HFF-Myc (cell line): ENCODE data around the gene PMIS2.

Experiments used
- DNase-seq: peaks from one replicate; pipeline ENCODE4 v3.0.0-alpha.2; 2011; ENCODE audit warnings: low read depth; ENCODE audit errors: extremely low read depth
- H3K4me3 ChIP-seq: replicated peaks from 2 replicates; pipeline ENCODE4 v1.5.1; 2011; ENCODE audit warnings: low read depth, mild to moderate bottlenecking, control low read depth, low read length
- TF ChIP-seq, protein P1 (sequence below): IDR thresholded peaks from 2 replicates; pipeline ENCODE4 v1.5.1; 2012; ENCODE audit warnings: mild to moderate bottlenecking, low read depth, low read length, control low read depth; ENCODE audit errors: missing control alignments

PMIS2 gene

DNA sequence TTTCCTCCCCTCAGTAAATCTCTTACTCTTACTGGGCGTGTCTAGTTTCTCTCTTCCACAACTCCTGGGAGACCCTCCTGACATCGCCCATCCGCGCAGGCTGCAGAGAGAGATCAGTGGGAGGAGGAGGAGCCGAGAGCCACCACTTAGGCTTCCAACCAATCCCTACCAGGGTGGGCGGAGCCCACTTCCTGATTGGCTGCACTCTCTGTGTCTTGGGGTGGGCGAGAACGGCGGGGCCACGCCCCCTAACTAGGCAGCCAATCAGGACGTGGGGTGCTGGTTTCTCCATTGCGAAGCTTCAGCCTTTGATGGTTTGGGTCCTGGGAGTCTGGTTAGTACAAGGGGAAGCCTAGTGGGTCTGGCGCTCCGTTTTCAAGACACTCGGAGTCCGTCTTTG is at the start of gene PMIS2:
Gene PMIS2 (plus strand): TSS at position 326 of the 400 bp plus-strand sequence. CDS start 87 bp downstream, outside the sequence.
- no peak within 1 kb of the TSS for H3K4me3 ChIP-seq
- DNase-seq = no peak
- TF ChIP-seq, protein P1, sequence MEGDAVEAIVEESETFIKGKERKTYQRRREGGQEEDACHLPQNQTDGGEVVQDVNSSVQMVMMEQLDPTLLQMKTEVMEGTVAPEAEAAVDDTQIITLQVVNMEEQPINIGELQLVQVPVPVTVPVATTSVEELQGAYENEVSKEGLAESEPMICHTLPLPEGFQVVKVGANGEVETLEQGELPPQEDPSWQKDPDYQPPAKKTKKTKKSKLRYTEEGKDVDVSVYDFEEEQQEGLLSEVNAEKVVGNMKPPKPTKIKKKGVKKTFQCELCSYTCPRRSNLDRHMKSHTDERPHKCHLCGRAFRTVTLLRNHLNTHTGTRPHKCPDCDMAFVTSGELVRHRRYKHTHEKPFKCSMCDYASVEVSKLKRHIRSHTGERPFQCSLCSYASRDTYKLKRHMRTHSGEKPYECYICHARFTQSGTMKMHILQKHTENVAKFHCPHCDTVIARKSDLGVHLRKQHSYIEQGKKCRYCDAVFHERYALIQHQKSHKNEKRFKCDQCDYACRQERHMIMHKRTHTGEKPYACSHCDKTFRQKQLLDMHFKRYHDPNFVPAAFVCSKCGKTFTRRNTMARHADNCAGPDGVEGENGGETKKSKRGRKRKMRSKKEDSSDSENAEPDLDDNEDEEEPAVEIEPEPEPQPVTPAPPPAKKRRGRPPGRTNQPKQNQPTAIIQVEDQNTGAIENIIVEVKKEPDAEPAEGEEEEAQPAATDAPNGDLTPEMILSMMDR = no peak

DNA sequence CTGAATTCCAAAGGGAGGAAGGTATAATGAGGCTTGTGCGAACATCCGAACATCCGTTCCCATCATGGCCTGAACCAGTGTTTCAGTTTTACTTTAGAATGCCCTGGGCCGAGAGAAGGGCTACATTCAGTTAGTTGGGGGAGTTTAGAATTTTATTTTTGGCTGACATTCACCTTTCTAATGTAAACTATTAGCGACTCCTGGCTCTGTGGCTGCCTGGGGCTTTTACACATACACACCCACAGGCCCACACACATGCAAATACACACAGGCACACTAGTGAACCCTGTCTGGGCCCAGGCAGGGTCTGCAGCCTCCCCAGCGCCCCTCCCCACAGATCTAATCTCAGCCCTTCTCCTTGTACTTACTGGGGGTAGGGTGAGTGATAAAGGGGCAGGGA is 46.7 kb upstream of the PMIS2 start:
- TF ChIP-seq, protein P1 = no peak
- no peak for DNase-seq

DNA sequence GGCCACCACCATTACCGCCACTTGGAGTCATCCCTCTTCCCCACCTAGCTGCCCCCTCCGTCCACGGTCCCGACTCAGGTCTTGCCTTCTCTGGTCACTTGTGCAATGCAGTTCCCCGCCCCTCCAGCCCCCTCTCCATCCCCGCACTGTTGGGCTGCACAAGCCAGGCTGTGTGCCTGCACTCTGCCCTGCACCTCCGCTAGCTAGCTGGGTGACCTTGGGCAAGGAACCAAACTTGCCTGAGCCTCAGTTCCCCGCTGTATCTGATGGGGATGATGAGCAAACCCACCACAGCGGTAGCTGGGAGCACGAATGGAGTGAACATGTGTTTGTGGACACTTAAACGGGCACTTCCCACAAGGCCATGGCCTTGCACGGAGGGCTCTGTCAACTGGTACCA is 46.1 kb upstream of the PMIS2 start:
- H3K4me3 ChIP-seq = no peak overlapping the region
- DNase-seq = no peak
- TF ChIP-seq, protein P1 = no peak

More for the DNA sequence above, 46.7 kb upstream of the PMIS2 start:
- no peak overlapping the region for H3K4me3 ChIP-seq

DNA sequence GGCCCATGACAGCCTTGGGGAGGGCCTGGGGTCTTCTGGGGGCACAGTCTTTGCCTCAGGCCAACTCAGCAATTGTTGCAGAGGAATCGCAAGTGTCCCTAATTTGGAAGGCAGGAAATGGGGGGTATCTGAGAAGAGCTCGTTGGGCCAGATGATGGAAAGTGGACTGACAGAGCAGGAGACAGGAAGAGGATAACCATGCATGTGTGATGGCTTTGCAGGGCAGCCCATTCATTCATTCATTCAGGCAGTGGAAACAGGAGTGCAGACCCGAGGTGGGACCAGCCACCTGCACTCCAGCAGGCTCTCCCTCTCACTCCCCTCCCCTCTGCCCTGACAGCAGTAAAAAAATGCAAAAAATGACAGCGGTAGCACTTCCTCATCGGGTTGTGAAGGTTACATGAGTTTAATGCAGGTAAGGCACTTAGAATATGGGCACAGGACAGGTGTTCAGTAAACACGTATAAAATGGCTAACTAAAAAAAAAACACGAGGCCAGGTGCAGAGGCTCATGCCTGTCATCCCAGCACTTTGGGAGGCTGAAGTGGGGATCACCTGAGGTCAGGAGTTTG is 45.5 kb upstream of the PMIS2 start:
- TF ChIP-seq, protein P1 = no peak
- no peak for DNase-seq
- no peak overlapping the region for H3K4me3 ChIP-seq

DNA sequence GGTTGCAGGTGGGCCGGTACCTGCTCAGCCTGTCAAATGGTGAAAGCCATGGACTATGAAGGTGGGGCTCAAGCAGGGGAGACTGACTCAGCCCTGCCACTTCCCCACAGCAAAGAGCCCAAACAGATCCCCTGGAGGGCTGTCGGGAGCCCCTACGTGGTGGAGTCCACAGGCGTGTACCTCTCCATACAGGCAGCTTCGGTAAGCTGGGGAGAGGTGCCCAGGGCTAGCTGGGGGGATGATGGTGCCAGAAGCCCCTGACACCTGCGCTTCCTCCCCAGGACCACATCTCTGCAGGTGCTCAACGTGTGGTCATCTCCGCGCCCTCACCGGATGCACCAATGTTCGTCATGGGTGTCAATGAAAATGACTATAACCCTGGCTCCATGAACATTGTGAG is 43.8 kb upstream of the PMIS2 start:
- H3K4me3 ChIP-seq = no peak overlapping the region
- DNase-seq = no peak
- TF ChIP-seq, protein P1 = no peak

DNA sequence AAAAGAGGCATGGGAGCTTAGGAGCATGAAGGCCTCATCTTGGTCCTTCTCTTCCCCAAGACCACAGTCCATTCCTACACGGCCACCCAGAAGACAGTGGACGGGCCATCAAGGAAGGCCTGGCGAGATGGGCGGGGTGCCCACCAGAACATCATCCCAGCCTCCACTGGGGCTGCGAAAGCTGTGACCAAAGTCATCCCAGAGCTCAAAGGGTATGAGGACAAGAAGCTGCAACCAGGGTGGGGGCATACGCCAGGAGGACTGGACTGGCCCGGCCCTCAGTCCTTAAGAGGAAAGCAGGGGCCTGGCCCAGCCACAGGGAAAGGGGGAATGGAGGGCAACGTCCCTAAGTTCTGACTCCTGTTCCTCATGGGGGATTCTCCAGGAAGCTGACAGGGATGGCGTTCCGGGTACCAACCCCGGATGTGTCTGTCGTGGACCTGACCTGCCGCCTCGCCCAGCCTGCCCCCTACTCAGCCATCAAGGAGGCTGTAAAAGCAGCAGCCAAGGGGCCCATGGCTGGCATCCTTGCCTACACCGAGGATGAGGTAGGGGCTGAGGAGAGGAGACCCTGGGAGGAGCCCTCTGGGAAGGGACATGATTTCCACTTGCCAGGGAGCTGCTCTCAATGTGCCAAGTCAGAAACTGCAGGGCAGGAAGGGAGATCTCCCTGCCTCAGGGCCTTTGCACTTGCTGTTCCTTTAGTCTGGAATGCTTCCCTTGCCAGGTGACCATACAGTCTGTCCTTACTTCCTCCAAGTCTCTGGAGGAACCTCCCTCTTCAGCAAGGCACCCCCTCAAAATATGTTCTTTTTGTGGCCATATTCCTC is 42.5 kb upstream of the PMIS2 start:
- H3K4me3 ChIP-seq = peak overlapping the region; percentile 96
- TF ChIP-seq, protein P1 = no peak

More for the DNA sequence above, 42.5 kb upstream of the PMIS2 start:
- DNase-seq = no peak
